ENCODE data around the gene CASP1.
A peak's percentile ranks its signal among the peaks of the same experiment; 100 is the strongest.
"Not testable (repeated sequence)": the region's sequence is repeated elsewhere in the genome, so short reads cannot be mapped to it uniquely, and the experiment has no call there.

The CASP1 gene

GRCh38 chr11:105034813-105035620 lies at the start of gene CASP1:
Gene CASP1 (minus strand): TSS chr11:105035144. CDS start chr11:105035113, 31 bp downstream.
- peak within 1 kb of the TSS; percentile 84 to 93 for H3K4me3 Mint-ChIP-seq
- H3K4me1 Mint-ChIP-seq, result peaks cover 36 to 45% of the 10 kb centered on the region in 2 donors
- ATAC-seq (replicated peaks), result peak; percentile 87 to 89
- peaks cover 3 to 4% of the 10 kb centered on the region in 2 donors for H3K9me3 Mint-ChIP-seq
- H3K36me3 Mint-ChIP-seq, result peaks cover 10 to 35% of the 10 kb centered on the region in 2 donors
- H3K27ac Mint-ChIP-seq, result peak within 1 kb of the TSS; percentile 95
- DNase-seq, result peak; percentile 18
- no peaks in the 10 kb centered on the region for H3K27me3 Mint-ChIP-seq

GRCh38 chr11:105081412-105082150 lies 46.6 kb upstream of the CASP1 start:
- ATAC-seq (replicated peaks) (no peak), DNase-seq (no peak)
- Mint-ChIP-seq H3K4me3 (no peak overlapping the region), H3K27ac (no peak overlapping the region), H3K4me1 (peaks cover 8 to 17% of the 10 kb centered on the region in 2 donors), H3K27me3 (peaks cover 20 to 24% of the 10 kb centered on the region in 2 donors), H3K9me3 (no peaks in the 10 kb centered on the region), H3K36me3 (no peaks in the 10 kb centered on the region)

GRCh38 chr11:105080171-105080906 lies 45.4 kb upstream of the CASP1 start:
- Mint-ChIP-seq H3K27me3 (peaks cover 18 to 20% of the 10 kb centered on the region in 2 donors), H3K4me1 (peaks cover 8 to 17% of the 10 kb centered on the region in 2 donors)
- DNase-seq; H3K4me3 Mint-ChIP-seq; H3K9me3 Mint-ChIP-seq; H3K27ac Mint-ChIP-seq; ATAC-seq (replicated peaks); H3K36me3 Mint-ChIP-seq: not testable (repeated sequence)

GRCh38 chr11:105078283-105078682 lies 43.3 kb upstream of the CASP1 start:
- Mint-ChIP-seq H3K27ac (no peak overlapping the region), H3K36me3 (no peaks in the 10 kb centered on the region), H3K27me3 (peaks cover 20% of the 10 kb centered on the region in 2 donors), H3K9me3 (no peaks in the 10 kb centered on the region), H3K4me3 (no peak overlapping the region), H3K4me1 (peaks cover 8 to 17% of the 10 kb centered on the region in 2 donors)
- DNase-seq (no peak), ATAC-seq (replicated peaks) (no peak)

GRCh38 chr11:105077141-105077790 lies 42.3 kb upstream of the CASP1 start:
- H3K27ac Mint-ChIP-seq; DNase-seq; H3K9me3 Mint-ChIP-seq; H3K36me3 Mint-ChIP-seq; H3K4me3 Mint-ChIP-seq; ATAC-seq (replicated peaks): not testable (repeated sequence)
- H3K27me3 Mint-ChIP-seq, result peaks cover 11 to 13% of the 10 kb centered on the region in 2 donors
- H3K4me1 Mint-ChIP-seq, result peaks cover 8 to 17% of the 10 kb centered on the region in 2 donors

GRCh38 chr11:105074166-105074530 lies 39.2 kb upstream of the CASP1 start:
- ATAC-seq (replicated peaks), result no peak
- DNase-seq, result no peak
- no peaks in the 10 kb centered on the region for H3K36me3 Mint-ChIP-seq
- peaks cover 0 to 3% of the 10 kb centered on the region in 2 donors for H3K4me1 Mint-ChIP-seq
- H3K27me3 Mint-ChIP-seq, result peaks cover 4 to 13% of the 10 kb centered on the region in 2 donors
- no peak overlapping the region for H3K27ac Mint-ChIP-seq
- H3K4me3 Mint-ChIP-seq, result no peak overlapping the region
- H3K9me3 Mint-ChIP-seq, result no peaks in the 10 kb centered on the region

- Mint-ChIP-seq H3K36me3 (no peaks in the 10 kb centered on the region), H3K4me3 (no peak overlapping the region), H3K27me3 (peaks cover 4 to 13% of the 10 kb centered on the region in 2 donors), H3K4me1 (peaks cover 0 to 3% of the 10 kb centered on the region in 2 donors), H3K9me3 (no peaks in the 10 kb centered on the region), H3K27ac (no peak overlapping the region)
- no peak for DNase-seq
- no peak for ATAC-seq (replicated peaks)
Observed at GRCh38 chr11:105073456-105074165, 38.7 kb upstream of the CASP1 start.

GRCh38 chr11:105072080-105072479 lies 37.1 kb upstream of the CASP1 start:
- H3K4me1 Mint-ChIP-seq; H3K9me3 Mint-ChIP-seq; ATAC-seq (replicated peaks); DNase-seq; H3K36me3 Mint-ChIP-seq; H3K4me3 Mint-ChIP-seq; H3K27ac Mint-ChIP-seq: not testable (repeated sequence)
- H3K27me3 Mint-ChIP-seq, result peaks cover 6 to 15% of the 10 kb centered on the region in 2 donors

- H3K27me3 Mint-ChIP-seq, result peaks cover 6 to 14% of the 10 kb centered on the region in 2 donors
- no peaks in the 10 kb centered on the region for H3K36me3 Mint-ChIP-seq
- H3K27ac Mint-ChIP-seq, result no peak overlapping the region
- H3K4me3 Mint-ChIP-seq, result no peak overlapping the region
- H3K4me1 Mint-ChIP-seq, result peaks cover 0 to 2% of the 10 kb centered on the region in 2 donors
- ATAC-seq (replicated peaks) (no peak), DNase-seq (no peak)
- no peaks in the 10 kb centered on the region for H3K9me3 Mint-ChIP-seq
Observed at GRCh38 chr11:105071089-105071732, 36.3 kb upstream of the CASP1 start.

- Mint-ChIP-seq H3K9me3 (no peaks in the 10 kb centered on the region), H3K27me3 (peaks cover 6 to 14% of the 10 kb centered on the region in 2 donors), H3K4me1 (peaks cover 0 to 2% of the 10 kb centered on the region in 2 donors), H3K36me3 (no peaks in the 10 kb centered on the region), H3K4me3 (no peak overlapping the region), H3K27ac (no peak overlapping the region)
- ATAC-seq (replicated peaks) (no peak), DNase-seq (no peak)
Observed at GRCh38 chr11:105070306-105070705, 35.4 kb upstream of the CASP1 start.

GRCh38 chr11:105069749-105070148 lies 34.8 kb upstream of the CASP1 start:
- H3K36me3 Mint-ChIP-seq; H3K4me1 Mint-ChIP-seq; H3K27ac Mint-ChIP-seq; H3K9me3 Mint-ChIP-seq; H3K27me3 Mint-ChIP-seq; DNase-seq; H3K4me3 Mint-ChIP-seq; ATAC-seq (replicated peaks): not testable (repeated sequence)

- not testable (repeated sequence) for DNase-seq; H3K27me3 Mint-ChIP-seq; H3K9me3 Mint-ChIP-seq; H3K27ac Mint-ChIP-seq; H3K4me1 Mint-ChIP-seq; ATAC-seq (replicated peaks); H3K36me3 Mint-ChIP-seq; H3K4me3 Mint-ChIP-seq
Observed at GRCh38 chr11:105063245-105063941, 28.4 kb upstream of the CASP1 start.

Measured in stimulated activated naive B cell treated with anti-CD40 and anti-IgM and Interleukin-4, amounts not matched to agents 10 μg/mL and 1 μg/mL and 100 μg/mL, for 72 hours (primary cell).